ENCODE results near the gene EP300.

DNA sequence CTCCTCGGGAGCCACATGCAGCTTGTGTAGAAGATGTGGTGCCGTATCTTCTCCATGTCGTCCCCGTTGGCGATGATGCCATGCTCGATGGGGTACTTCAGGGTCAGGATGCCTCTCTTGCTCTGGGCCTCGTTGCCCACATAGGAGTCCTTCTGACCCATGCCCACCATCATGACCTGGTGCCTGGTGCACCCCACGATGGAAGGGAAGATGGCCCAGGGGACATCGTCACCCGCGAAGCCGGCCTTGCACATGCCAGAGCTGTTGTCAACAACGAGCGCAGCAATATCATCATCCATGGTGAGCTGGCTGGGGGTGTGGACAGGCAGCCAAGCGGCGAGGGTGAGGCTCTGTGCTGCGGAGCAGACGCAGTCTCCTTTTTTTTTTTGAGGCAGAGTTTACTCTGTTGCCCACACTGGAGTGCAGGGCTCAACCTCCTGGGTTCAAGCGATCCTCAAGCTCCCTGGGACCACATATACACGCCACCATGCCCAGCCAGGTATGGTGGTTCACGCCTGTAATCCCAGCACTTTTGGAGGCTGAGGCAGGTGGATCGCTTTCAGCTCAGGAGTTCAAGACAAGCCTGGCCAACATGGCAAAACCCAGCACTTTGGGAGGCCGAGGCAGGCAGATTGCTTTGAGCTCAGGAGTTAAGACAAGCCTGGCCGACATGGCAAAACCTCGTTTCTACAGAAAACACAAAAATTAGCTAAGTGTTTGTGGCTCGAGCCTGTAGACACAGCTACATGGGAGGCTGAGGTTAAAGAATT lies 17.3 kb upstream of the EP300 start:
- no peak for TF ChIP-seq POLR2A (IDR thresholded peaks at IDR 0.05)
- TF ChIP-seq, protein P1, sequence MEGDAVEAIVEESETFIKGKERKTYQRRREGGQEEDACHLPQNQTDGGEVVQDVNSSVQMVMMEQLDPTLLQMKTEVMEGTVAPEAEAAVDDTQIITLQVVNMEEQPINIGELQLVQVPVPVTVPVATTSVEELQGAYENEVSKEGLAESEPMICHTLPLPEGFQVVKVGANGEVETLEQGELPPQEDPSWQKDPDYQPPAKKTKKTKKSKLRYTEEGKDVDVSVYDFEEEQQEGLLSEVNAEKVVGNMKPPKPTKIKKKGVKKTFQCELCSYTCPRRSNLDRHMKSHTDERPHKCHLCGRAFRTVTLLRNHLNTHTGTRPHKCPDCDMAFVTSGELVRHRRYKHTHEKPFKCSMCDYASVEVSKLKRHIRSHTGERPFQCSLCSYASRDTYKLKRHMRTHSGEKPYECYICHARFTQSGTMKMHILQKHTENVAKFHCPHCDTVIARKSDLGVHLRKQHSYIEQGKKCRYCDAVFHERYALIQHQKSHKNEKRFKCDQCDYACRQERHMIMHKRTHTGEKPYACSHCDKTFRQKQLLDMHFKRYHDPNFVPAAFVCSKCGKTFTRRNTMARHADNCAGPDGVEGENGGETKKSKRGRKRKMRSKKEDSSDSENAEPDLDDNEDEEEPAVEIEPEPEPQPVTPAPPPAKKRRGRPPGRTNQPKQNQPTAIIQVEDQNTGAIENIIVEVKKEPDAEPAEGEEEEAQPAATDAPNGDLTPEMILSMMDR (IDR thresholded peaks at IDR 0.05) = no peak

Measured in testis (tissue), 2 donors.